Measurements from ENCODE around the gene MPND.

Gene MPND

DNA sequence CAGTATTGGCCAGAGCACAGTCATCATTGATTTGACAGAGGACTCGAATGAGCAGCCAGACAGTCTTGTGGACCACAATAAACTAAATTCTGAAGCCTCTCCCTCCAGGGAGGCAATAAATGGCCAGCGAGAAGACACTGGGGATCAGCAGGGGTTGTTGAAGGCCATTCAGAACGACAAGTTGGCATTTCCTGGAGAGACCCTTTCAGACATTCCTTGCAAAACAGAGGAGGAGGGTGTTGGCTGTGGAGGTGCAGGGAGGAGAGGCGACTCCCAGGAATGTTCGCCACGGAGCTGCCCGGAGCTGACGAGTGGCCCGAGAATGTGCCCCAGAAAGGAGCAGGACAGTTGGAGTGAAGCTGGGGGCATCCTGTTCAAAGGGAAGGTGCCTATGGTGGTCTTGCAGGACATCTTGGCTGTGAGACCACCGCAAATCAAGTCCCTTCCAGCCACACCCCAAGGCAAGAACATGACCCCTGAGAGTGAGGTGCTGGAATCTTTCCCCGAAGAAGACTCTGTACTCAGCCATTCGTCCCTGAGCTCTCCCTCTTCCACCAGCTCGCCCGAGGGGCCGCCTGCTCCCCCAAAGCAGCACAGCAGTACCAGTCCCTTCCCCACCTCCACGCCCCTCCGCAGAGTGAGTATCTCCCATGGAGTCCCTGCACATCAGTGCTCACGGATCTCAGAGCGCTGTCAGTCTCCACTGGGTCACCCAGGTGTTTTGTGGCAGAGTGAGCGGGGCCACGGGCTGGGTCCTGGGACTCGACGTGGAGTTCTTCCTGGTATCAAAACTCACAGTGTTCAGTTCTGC lies 66.0 kb downstream of the MPND start:
- FAIRE-seq = no peak
